Right cardiac atrium (tissue), 5 donors: ENCODE data around the gene FUT9. TPM values are rescaled to one million over a fixed set of nuclear protein-coding genes. Genes with fewer than 3 reads are reported as not detected.

Experiments used
- ATAC-seq, 2 donors: fragments of 200-7000 bp; cut with Tn5 transposase; one replicate each; pipeline versions ENCODE4 v1.8.0 to v1.9.1; 2020; ENCODE audit warnings: moderate library complexity in 2 of 2, mild to moderate bottlenecking in 1 of 2
- DNase-seq, 3 donors: peaks; one replicate each; pipeline ENCODE4 v3.0.0-alpha.2; 2020
- H3K27ac ChIP-seq: one replicate; pipeline ENCODE4 v1.5.1; 2013; ENCODE audit warnings: mild to moderate bottlenecking, low read length, control low read depth, moderate library complexity
- H3K27me3 ChIP-seq: one replicate; pipeline ENCODE4 v1.6.1; 2013; ENCODE audit not compliant: control insufficient read depth, insufficient read depth
- H3K4me1 ChIP-seq: one replicate; pipeline ENCODE4 v1.6.1; 2013; ENCODE audit warnings: low read length; ENCODE audit not compliant: control insufficient read depth, insufficient read depth
- H3K4me3 ChIP-seq: one replicate; pipeline ENCODE4 v1.5.1; 2013; ENCODE audit warnings: low read length, control low read depth
- H3K9me3 ChIP-seq: one replicate; pipeline ENCODE4 v1.6.1; 2013; ENCODE audit warnings: low read length; ENCODE audit not compliant: control insufficient read depth
- WGBS: extraction: QIAGEN DNeasy Blood & Tissue Kit; methylation state at CpG from one replicate; pipeline ENCODE4 v1.1.7; 2013; 5-methylcytosine and 5-hydroxymethylcytosine counted together
- intact Hi-C, 4 donors: fragments of 100-400 bp; cut with DNase I; formaldehyde crosslinking; loops; one replicate each; pipeline versions ENCODE4 v1.11.0 to v1.14.0; 2022 to 2023
- polyA plus RNA-seq: library from polyadenylated mRNA; stranded (reverse); fragments of 200-250 nt; gene quantifications from one replicate; pipeline ENCODE4 v1.2.3, GENCODE V29; 2013
- total RNA-seq, 4 donors: library from RNA; stranded (reverse); fragmentation: NEBNext Ultra II Directional; extraction: Animal tissue kit (Norgen Biotek cat#: 25700); gene quantifications; one replicate each; pipeline ENCODE4 v1.2.1, GENCODE V29; 2021
- donor health status: healthy with polysubstance abuse.
- donor health status: DM: no; HTN: yes; CAD: no.
- donor health status: DM: no; HTN: no; CAD: no.
- donor health status: DM: no; HTN: yes; CAD: no; lungs with severe emphysema.
- donor health status: DM: yes; HTN: yes; CAD: no.

FUT9 gene
- total and polyA plus RNA-seq, 5 donors: not detected

GRCh38 chr6:96186094-96186493 lies 170.3 kb downstream of the FUT9 start:
- ATAC-seq (no peak), DNase-seq (no peak)
- no peaks in the 10 kb centered on the region for H3K27me3 ChIP-seq
- 48% methylated on average over 2 of the region's 2 CpGs for WGBS
- H3K27ac ChIP-seq: no peak overlapping the region
- H3K4me1 ChIP-seq: no peaks in the 10 kb centered on the region
- H3K9me3 ChIP-seq: no peaks in the 10 kb centered on the region
- no peak overlapping the region for H3K4me3 ChIP-seq
- intact Hi-C loops: no loop called here

- DNase-seq (no peak), ATAC-seq (no peak)
- intact Hi-C loops: no loop called here
- 34% methylated on average over 2 of the region's 2 CpGs for WGBS
- Histone ChIP-seq H3K4me3 (no peak overlapping the region), H3K27me3 (no peaks in the 10 kb centered on the region), H3K27ac (no peak overlapping the region), H3K9me3 (no peaks in the 10 kb centered on the region), H3K4me1 (no peaks in the 10 kb centered on the region)
These were observed 170.9 kb downstream of the FUT9 start for GRCh38 chr6:96186516-96187195.

DNA sequence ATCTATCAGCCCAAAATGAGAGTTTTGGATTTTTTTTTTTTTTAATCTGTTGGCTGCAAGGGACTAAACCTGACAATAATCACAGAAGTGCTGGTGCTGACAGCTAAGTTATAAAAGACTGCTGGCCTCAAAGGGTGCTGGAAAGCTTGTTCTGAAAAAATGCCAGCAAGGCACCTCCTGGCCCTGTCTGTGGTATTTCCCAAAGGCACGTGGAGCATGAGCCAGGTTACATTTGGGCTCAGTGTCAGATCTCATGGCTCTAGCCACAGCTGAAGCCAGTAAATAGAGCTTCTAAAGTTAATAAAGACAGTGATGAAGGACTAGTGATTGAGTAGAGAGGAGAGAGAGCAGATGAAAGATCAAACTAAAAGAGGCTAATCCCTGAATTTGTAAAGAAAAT lies 178.9 kb downstream of the FUT9 start:
- H3K4me1 ChIP-seq: no peaks in the 10 kb centered on the region
- H3K27me3 ChIP-seq: no peaks in the 10 kb centered on the region
- no peak for ATAC-seq
- H3K9me3 ChIP-seq: no peaks in the 10 kb centered on the region
- DNase-seq: no peak
- H3K27ac ChIP-seq: no peak overlapping the region
- intact Hi-C loops: no loop called here
- H3K4me3 ChIP-seq: no peak overlapping the region
- WGBS: 18% methylated on average over 1 of the region's 1 CpG

DNA sequence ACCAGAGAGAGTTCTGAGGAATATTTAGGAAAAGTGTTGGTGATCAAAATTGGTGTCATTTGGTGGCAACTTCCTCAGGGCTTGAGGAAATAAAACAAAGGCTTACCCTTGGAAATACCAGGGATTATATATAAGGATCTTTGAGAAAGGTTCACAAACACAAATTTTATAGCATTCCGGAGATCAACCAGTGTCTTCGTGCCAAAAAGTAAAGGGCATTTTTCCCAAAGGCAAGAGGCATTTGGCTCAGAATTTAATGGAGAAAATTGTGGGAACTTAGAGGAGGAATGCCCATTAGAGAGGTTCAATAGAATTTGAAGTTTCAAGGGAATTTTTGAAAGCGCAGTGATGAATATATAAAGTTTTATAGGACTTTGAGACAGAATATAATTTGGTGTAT lies 179.5 kb downstream of the FUT9 start:
- 91% methylated on average over 3 of the region's 3 CpGs for WGBS
- no peaks in the 10 kb centered on the region for H3K27me3 ChIP-seq
- no peaks in the 10 kb centered on the region for H3K4me1 ChIP-seq
- H3K27ac ChIP-seq: no peak overlapping the region
- H3K9me3 ChIP-seq: no peaks in the 10 kb centered on the region
- intact Hi-C loops: no loop called here
- H3K4me3 ChIP-seq: no peak overlapping the region
- ATAC-seq (no peak), DNase-seq (no peak)

- WGBS: 44% methylated on average over 3 of the region's 3 CpGs
- no peaks in the 10 kb centered on the region for H3K4me1 ChIP-seq
- ATAC-seq: no peak
- no peak for DNase-seq
- H3K9me3 ChIP-seq: no peaks in the 10 kb centered on the region
- intact Hi-C loops: no loop called here
- no peak overlapping the region for H3K4me3 ChIP-seq
- H3K27me3 ChIP-seq: no peaks in the 10 kb centered on the region
- H3K27ac ChIP-seq: no peak overlapping the region
These were observed 180.9 kb downstream of the FUT9 start for GRCh38 chr6:96196633-96197032.

DNA sequence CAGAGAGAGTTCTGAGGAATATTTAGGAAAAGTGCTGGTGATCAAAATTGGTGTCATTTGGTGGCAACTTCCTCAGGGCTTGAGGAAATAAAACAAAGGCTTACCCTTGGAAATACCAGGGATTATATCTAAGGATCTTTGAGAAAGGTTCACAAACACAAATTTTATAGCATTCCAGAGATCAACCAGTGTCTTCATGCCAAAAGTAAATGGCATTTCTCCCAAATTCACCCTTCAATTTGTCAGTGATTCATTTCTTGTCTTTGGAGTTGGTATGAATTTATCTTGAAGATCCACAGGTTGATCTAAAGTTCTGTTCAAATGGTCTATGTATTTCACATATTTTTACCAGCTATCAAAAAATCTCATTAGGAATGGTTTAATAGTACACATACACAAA lies 181.5 kb downstream of the FUT9 start:
- no peaks in the 10 kb centered on the region for H3K27me3 ChIP-seq
- no peak for ATAC-seq
- intact Hi-C loops: no loop called here

GRCh38 chr6:96202571-96202970 lies 186.8 kb downstream of the FUT9 start:
- Histone ChIP-seq H3K9me3 (no peaks in the 10 kb centered on the region), H3K27ac (no peak overlapping the region), H3K4me3 (no peak overlapping the region), H3K27me3 (no peaks in the 10 kb centered on the region), H3K4me1 (no peaks in the 10 kb centered on the region)
- ATAC-seq (no peak), DNase-seq (no peak)
- WGBS: 70% methylated on average over 6 of the region's 6 CpGs
- intact Hi-C loops: no loop called here

More for the DNA sequence above, 181.5 kb downstream of the FUT9 start:
- Histone ChIP-seq H3K4me1 (no peaks in the 10 kb centered on the region), H3K27ac (no peak overlapping the region), H3K4me3 (no peak overlapping the region), H3K9me3 (no peaks in the 10 kb centered on the region)
- no peak for DNase-seq

- DNase-seq (no peak), ATAC-seq (no peak)
- H3K27ac ChIP-seq: no peak overlapping the region
- H3K4me1 ChIP-seq: no peaks in the 10 kb centered on the region
- no peaks in the 10 kb centered on the region for H3K9me3 ChIP-seq
- no peak overlapping the region for H3K4me3 ChIP-seq
- intact Hi-C loops: no loop called here
- WGBS: 80% methylated on average over 2 of the region's 2 CpGs
- no peaks in the 10 kb centered on the region for H3K27me3 ChIP-seq
These were observed 195.6 kb downstream of the FUT9 start for GRCh38 chr6:96211341-96211740.

- H3K4me3 ChIP-seq: no peak overlapping the region
- no peak for DNase-seq
- no peaks in the 10 kb centered on the region for H3K9me3 ChIP-seq
- H3K27ac ChIP-seq: no peak overlapping the region
- no peaks in the 10 kb centered on the region for H3K4me1 ChIP-seq
- no peak for ATAC-seq
- H3K27me3 ChIP-seq: no peaks in the 10 kb centered on the region
- intact Hi-C loops: no loop called here
These were observed 196.3 kb downstream of the FUT9 start for GRCh38 chr6:96212066-96212465.

- Histone ChIP-seq H3K4me3 (no peak overlapping the region), H3K4me1 (no peaks in the 10 kb centered on the region), H3K9me3 (no peaks in the 10 kb centered on the region), H3K27me3 (no peaks in the 10 kb centered on the region), H3K27ac (no peak overlapping the region)
- WGBS: 54% methylated on average over 3 of the region's 3 CpGs
- DNase-seq (no peak), ATAC-seq (no peak)
- intact Hi-C loops: no loop called here
These were observed 198.0 kb downstream of the FUT9 start for GRCh38 chr6:96213784-96214183.

GRCh38 chr6:96223695-96224094 lies 207.9 kb downstream of the FUT9 start:
- H3K27me3 ChIP-seq: no peaks in the 10 kb centered on the region
- no peaks in the 10 kb centered on the region for H3K9me3 ChIP-seq
- H3K4me3 ChIP-seq: no peak overlapping the region
- H3K27ac ChIP-seq: no peak overlapping the region
- intact Hi-C loops: no loop called here
- WGBS: 11% methylated on average over 1 of the region's 1 CpG
- H3K4me1 ChIP-seq: no peaks in the 10 kb centered on the region
- ATAC-seq: no peak
- DNase-seq: no peak

- WGBS: 66% methylated on average over 2 of the region's 2 CpGs
These were observed 211.4 kb downstream of the FUT9 start for GRCh38 chr6:96227135-96227534.

More at GRCh38 chr6:96227135-96227534, 211.4 kb downstream of the FUT9 start:
- Histone ChIP-seq H3K9me3 (no peaks in the 10 kb centered on the region), H3K27ac (no peak overlapping the region), H3K4me3 (no peak overlapping the region), H3K27me3 (no peaks in the 10 kb centered on the region), H3K4me1 (no peaks in the 10 kb centered on the region)
- intact Hi-C loops: no loop called here
- DNase-seq (no peak), ATAC-seq (no peak)
